ENCODE measurements around the gene BMPR1B.

Gene BMPR1B

DNA sequence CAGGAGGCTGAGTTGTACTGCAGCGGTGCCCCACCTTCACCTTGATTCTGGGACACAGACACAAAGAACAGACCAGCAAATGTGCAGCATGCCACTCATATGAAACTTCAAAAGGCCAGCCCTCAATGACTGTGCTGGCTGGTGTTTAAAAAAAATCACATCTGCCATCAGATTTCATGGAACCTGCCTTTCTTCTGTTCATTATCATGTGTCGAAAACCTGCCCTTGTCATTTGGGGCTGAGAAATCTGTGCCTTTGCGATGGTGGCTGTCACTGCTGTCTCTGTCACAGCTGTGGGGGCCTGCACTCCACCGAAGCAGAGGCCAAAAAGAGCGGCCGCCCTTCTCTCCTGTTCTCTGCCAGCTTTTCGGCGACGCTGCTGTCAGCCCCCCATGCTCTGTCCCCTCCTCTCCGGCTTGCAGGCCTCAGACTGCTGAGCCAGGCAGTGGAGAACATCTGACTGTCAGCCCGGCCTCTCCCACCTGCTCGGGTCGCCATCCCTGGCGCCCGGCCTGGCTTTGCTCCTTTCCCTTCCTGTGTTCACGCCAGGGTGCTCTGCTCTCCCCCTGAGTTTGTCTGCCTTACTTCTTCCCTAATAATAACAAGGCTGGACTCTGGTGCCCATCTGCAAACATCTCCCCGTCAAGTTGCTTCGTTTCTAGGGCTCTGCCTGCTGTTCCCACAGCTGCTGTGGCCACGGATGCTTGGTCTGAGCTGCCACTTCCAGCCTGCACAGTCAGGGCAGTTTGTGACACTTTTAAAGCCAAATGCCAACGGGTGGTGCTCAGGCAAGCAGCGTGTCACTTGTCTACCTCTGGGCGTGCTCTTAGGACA lies 435.9 kb downstream of the BMPR1B start:
- no peak for DNase-seq

DNA sequence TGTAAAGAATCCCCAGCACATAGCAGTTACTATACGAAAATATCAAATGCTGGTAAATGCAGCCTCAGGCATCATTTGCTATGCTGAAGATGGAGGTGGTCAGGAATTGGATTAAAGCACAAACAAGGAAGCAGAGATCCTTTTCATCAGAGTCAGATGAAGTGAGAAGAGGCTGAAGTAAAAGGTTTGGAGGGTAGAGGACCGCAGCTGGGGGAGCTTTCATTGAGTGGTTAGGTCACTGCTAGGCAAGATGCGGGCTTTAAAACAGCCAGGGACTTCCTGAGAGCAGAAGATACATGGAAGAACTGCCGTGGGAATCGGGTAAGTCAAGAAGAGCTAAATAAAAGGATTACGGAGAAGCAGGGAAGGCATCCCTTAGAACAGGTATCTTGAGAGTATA lies 439.6 kb downstream of the BMPR1B start:
- DNase-seq = no peak

DNA sequence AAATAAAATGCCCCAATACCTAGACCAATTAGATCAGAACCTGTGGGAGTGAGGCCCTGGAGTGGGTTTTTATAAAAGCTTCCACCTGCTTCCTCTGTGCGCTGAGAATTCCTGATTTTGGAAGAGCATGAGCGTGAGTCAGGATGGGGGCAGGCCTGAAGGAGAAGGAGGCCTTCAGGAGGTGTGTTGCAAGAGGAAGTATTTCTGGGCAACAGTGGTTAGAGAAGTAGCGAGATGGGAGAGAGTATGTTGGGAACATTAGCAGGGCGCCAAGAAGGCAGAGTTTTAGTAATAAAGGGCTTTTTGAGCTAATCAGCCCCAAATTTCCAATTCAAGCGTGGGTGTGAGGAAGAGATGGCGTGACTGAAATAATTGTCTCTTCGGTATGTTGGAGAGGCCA lies 441.2 kb downstream of the BMPR1B start:
- no peak for DNase-seq

DNA sequence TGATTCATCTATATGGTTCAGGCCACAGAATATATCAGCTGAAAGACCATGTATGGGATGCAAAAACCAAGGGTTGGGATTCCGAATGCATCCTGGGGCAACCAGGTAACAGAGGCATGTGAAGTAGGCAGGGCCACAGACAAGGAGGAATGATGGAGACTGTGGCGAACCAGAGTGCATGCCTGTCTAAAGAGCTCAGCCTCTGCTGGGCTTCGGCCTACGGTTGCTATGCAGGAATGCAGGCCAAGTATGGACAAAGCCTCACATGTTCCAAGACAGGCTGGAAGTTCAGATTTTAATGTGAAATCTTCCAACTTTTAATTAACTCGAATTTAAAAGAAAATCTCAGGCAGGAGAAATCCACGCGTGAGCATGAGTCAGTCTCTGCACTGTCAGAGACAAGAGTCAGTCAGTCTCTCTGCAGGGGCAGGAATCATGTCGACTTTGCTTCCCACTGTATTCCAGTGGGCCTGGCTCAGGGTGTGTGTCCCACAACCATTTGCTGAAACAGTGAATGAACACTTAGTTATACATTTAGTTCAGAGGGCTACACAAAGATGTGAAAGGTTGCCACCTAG lies 446.6 kb downstream of the BMPR1B start:
- no peak for DNase-seq

DNA sequence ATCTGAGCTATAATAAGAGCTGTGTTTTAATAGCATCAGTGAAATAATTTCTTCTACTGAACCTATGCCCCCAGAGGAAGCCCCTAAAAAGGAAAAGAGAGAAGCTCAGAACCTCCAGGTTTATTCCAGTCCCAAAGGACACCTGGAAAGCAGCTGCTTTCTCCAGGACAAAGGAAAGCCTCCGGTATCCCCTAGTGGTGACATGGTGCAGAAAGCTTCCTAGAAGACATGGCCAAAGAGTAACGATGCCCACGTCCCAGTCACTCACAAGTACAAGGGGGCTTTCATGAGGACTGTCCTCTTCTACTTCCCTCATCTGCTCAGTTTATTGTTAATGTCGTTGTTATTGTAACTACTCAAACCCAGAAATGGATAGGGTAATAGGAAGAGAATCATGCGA lies 447.1 kb downstream of the BMPR1B start:
- DNase-seq = peak; percentile 57

All from DMS53 (cell line).